Ishikawa (cell line): ENCODE measurements around the gene TBC1D1.

Experiments
- CEBPB ChIP-seq: IDR thresholded peaks from 2 replicates; pipeline ENCODE4 v1.6.1; 2012
- CREB1 ChIP-seq: IDR thresholded peaks from 2 replicates; pipeline ENCODE4 v1.6.1; 2012; ENCODE audit warnings: low read depth
- EGR1 ChIP-seq: IDR thresholded peaks from 2 replicates; pipeline ENCODE4 v1.6.1; 2012
- EP300 ChIP-seq: IDR thresholded peaks from 2 replicates; pipeline ENCODE4 v1.6.1; 2012; ENCODE audit warnings: borderline replicate concordance
- FOXM1 ChIP-seq: IDR thresholded peaks from 2 replicates; pipeline ENCODE4 v1.6.1; 2012; ENCODE audit warnings: low read depth, borderline replicate concordance
- NFIC ChIP-seq: IDR thresholded peaks from 2 replicates; pipeline ENCODE4 v1.6.1; 2012
- RAD21 ChIP-seq: IDR thresholded peaks from 2 replicates; pipeline ENCODE4 v1.6.1; 2012; ENCODE audit warnings: low read depth
- TAF1 ChIP-seq: IDR thresholded peaks from 2 replicates; pipeline ENCODE4 v1.6.1; 2012; ENCODE audit warnings: low read depth, mild to moderate bottlenecking
- TCF12 ChIP-seq: IDR thresholded peaks from 2 replicates; pipeline ENCODE4 v1.6.1; 2012; ENCODE audit warnings: low read depth
- TEAD4 ChIP-seq: IDR thresholded peaks from 2 replicates; pipeline ENCODE4 v1.6.1; 2012
- USF1 ChIP-seq: IDR thresholded peaks from 2 replicates; pipeline ENCODE4 v1.6.1; 2012
- YY1 ChIP-seq: IDR thresholded peaks from 2 replicates; pipeline ENCODE4 v1.6.1; 2012; ENCODE audit warnings: low read depth
- ZBTB7A ChIP-seq: IDR thresholded peaks from 2 replicates; pipeline ENCODE4 v1.6.1; 2012; ENCODE audit warnings: low read depth
- TF ChIP-seq, protein P1 (sequence below): IDR thresholded peaks from 2 replicates; pipeline ENCODE4 v1.6.1; 2012
- TF ChIP-seq, protein P2 (sequence below): IDR thresholded peaks from 2 replicates; pipeline ENCODE4 v1.6.1; 2012; ENCODE audit warnings: low read depth, mild to moderate bottlenecking

TBC1D1 gene

DNA sequence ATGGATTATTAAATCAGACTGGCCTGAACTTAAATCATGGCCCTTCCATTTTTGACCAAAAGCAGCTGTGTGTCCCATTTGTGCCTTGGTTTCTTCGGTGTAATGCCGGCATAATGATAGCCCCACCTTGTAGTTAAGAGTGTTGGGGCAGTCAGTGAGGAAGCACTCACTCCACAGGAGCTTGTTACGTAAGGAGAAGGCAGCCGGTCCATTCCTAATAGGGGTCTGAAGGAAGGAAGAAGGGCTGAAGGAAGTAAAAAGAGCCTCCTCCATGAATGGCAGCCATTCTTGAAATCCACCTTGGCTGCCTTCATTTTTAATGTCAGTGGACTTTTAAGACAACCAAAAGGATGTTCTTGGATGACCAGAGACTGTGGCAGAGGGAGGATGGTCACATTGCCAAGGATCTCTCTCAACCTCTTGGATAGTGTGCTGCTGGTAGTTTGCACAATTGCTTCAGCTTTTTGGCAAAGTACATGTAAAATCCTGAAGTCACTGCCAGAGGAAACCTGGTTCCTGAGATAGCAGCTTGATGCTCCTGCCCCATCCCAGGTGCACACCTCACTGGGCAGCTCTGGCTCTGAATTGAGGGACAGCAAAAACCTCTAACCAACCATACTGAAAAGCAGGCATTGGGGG, 182.8 kb downstream of the TBC1D1 start:
- no peak for TF ChIP-seq FOXM1
- TF ChIP-seq ZBTB7A = no peak
- no peak for TF ChIP-seq EGR1
- TF ChIP-seq TCF12 = no peak
- TF ChIP-seq CREB1 = no peak
- TF ChIP-seq USF1 = no peak
- no peak for TF ChIP-seq YY1
- no peak for TF ChIP-seq NFIC
- no peak for TF ChIP-seq RAD21
- TF ChIP-seq, protein P1, sequence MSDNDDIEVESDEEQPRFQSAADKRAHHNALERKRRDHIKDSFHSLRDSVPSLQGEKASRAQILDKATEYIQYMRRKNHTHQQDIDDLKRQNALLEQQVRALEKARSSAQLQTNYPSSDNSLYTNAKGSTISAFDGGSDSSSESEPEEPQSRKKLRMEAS = no peak
- no peak for TF ChIP-seq TAF1
- TF ChIP-seq CEBPB = no peak
- TF ChIP-seq TEAD4 = no peak
- TF ChIP-seq, protein P2, sequence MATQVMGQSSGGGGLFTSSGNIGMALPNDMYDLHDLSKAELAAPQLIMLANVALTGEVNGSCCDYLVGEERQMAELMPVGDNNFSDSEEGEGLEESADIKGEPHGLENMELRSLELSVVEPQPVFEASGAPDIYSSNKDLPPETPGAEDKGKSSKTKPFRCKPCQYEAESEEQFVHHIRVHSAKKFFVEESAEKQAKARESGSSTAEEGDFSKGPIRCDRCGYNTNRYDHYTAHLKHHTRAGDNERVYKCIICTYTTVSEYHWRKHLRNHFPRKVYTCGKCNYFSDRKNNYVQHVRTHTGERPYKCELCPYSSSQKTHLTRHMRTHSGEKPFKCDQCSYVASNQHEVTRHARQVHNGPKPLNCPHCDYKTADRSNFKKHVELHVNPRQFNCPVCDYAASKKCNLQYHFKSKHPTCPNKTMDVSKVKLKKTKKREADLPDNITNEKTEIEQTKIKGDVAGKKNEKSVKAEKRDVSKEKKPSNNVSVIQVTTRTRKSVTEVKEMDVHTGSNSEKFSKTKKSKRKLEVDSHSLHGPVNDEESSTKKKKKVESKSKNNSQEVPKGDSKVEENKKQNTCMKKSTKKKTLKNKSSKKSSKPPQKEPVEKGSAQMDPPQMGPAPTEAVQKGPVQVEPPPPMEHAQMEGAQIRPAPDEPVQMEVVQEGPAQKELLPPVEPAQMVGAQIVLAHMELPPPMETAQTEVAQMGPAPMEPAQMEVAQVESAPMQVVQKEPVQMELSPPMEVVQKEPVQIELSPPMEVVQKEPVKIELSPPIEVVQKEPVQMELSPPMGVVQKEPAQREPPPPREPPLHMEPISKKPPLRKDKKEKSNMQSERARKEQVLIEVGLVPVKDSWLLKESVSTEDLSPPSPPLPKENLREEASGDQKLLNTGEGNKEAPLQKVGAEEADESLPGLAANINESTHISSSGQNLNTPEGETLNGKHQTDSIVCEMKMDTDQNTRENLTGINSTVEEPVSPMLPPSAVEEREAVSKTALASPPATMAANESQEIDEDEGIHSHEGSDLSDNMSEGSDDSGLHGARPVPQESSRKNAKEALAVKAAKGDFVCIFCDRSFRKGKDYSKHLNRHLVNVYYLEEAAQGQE = no peak
- TF ChIP-seq EP300 = no peak

DNA sequence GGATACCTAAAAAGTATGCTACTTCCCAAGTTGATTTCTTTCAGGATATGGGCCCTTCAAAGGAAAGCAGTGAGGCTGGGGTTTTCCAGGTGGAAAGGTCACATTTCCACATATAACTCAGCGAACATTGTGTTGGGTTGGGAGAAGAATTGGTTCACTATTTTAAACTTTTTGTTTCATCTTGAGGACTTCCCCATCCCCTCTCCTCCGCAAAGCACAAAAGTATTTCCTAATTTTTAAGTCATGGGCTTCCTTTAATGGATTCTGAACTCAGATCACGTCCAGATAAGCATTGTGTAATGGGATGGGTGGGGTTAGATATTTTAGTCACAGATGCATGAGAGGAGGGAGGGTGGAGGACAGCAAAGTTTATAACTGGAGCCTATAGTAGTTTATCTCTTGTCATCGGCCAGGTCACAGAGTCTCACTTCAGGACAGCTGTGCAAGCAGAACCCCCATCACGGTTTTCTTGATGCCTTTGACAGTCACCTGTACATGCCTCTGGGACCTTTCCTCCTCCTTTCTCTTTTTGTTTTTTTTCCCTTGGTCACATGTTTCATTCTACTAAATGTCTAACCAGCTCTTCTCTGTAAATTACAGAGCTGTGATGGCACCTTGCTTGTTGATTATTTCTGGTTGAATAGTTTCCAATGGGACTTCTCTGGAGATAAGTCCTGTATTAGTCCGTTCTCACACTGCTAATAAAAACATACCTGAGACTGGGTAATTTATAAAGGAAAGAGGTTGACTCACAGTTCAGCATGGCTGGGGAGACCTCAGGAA, 184.7 kb downstream of the TBC1D1 start:
- TF ChIP-seq TEAD4 = no peak
- no peak for TF ChIP-seq RAD21
- no peak for TF ChIP-seq EGR1
- TF ChIP-seq USF1 = no peak
- no peak for TF ChIP-seq EP300
- TF ChIP-seq NFIC = no peak
- no peak for TF ChIP-seq CEBPB
- no peak for TF ChIP-seq TCF12
- no peak for TF ChIP-seq YY1
- no peak for TF ChIP-seq FOXM1
- no peak for TF ChIP-seq CREB1
- TF ChIP-seq, protein P1 = no peak
- TF ChIP-seq ZBTB7A = no peak
- TF ChIP-seq, protein P2 = no peak
- TF ChIP-seq TAF1 = no peak

- TF ChIP-seq TCF12 (no peak), TEAD4 (no peak), YY1 (no peak), FOXM1 (no peak), RAD21 (no peak), CREB1 (no peak), TAF1 (no peak), ZBTB7A (no peak), EP300 (no peak), EGR1 (no peak)
- TF ChIP-seq, protein P2 = no peak
- TF ChIP-seq, protein P1 = no peak
Measured at GRCh38 chr4:38076153-38076669, 185.3 kb downstream of the TBC1D1 start.
